Activated CD4-positive, CD25-positive, alpha-beta regulatory T cell (primary cell): ENCODE data around the gene APOC3.
"Not testable (repeated sequence)": the region's sequence is repeated elsewhere in the genome, so short reads cannot be mapped to it uniquely, and the experiment has no call there.

Experiments used
- DNase-seq, 4 experiments: peaks; one replicate each; lab custom pipeline; 2025; lab: John Stamatoyannopoulos, UW

The APOC3 gene

DNA sequence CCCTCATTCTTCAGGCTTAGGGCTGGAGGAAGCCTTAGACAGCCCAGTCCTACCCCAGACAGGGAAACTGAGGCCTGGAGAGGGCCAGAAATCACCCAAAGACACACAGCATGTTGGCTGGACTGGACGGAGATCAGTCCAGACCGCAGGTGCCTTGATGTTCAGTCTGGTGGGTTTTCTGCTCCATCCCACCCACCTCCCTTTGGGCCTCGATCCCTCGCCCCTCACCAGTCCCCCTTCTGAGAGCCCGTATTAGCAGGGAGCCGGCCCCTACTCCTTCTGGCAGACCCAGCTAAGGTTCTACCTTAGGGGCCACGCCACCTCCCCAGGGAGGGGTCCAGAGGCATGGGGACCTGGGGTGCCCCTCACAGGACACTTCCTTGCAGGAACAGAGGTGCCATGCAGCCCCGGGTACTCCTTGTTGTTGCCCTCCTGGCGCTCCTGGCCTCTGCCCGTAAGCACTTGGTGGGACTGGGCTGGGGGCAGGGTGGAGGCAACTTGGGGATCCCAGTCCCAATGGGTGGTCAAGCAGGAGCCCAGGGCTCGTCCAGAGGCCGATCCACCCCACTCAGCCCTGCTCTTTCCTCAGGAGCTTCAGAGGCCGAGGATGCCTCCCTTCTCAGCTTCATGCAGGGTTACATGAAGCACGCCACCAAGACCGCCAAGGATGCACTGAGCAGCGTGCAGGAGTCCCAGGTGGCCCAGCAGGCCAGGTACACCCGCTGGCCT, 641 bp downstream of the APOC3 start:
- DNase-seq, result no peak

DNA sequence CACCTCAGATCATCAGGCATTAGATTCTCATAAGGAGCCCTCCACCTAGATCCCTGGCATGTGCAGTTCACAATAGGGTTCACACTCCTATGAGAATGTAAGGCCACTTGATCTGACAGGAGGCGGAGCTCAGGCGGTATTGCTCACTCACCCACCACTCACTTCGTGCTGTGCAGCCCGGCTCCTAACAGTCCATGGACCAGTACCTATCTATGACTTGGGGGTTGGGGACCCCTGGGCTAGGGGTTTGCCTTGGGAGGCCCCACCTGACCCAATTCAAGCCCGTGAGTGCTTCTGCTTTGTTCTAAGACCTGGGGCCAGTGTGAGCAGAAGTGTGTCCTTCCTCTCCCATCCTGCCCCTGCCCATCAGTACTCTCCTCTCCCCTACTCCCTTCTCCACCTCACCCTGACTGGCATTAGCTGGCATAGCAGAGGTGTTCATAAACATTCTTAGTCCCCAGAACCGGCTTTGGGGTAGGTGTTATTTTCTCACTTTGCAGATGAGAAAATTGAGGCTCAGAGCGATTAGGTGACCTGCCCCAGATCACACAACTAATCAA, 2.2 kb downstream of the APOC3 start:
- no peak for DNase-seq

DNA sequence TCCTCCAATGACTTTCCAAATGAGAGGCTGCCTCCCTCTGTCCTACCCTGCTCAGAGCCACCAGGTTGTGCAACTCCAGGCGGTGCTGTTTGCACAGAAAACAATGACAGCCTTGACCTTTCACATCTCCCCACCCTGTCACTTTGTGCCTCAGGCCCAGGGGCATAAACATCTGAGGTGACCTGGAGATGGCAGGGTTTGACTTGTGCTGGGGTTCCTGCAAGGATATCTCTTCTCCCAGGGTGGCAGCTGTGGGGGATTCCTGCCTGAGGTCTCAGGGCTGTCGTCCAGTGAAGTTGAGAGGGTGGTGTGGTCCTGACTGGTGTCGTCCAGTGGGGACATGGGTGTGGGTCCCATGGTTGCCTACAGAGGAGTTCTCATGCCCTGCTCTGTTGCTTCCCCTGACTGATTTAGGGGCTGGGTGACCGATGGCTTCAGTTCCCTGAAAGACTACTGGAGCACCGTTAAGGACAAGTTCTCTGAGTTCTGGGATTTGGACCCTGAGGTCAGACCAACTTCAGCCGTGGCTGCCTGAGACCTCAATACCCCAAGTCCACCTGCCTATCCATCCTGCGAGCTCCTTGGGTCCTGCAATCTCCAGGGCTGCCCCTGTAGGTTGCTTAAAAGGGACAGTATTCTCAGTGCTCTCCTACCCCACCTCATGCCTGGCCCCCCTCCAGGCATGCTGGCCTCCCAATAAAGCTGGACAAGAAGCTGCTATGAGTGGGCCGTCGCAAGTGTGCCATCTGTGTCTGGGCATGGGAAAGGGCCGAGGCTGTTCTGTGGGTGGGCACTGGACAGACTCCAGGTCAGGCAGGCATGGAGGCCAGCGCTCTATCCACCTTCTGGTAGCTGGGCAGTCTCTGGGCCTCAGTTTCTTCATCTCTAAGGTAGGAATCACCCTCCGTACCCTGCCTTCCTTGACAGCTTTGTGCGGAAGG, 2.9 kb downstream of the APOC3 start:
- DNase-seq, result no peak

DNA sequence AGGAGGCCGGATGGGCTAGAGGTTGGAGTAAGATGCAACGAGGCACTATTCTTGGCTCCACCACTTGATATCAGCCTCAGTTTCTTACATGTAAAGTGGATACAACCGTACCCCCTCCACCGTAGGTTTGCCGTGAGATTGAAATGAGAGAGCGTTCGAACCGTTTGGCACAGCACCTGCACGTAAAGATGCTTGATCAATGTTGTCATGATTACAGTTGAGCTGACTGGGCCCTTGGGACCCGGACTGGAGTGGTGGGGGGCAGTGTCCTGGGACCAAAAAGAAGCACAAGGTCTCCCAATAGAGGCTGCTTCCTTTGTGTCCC, 3.7 kb downstream of the APOC3 start:
- no peak for DNase-seq

DNA sequence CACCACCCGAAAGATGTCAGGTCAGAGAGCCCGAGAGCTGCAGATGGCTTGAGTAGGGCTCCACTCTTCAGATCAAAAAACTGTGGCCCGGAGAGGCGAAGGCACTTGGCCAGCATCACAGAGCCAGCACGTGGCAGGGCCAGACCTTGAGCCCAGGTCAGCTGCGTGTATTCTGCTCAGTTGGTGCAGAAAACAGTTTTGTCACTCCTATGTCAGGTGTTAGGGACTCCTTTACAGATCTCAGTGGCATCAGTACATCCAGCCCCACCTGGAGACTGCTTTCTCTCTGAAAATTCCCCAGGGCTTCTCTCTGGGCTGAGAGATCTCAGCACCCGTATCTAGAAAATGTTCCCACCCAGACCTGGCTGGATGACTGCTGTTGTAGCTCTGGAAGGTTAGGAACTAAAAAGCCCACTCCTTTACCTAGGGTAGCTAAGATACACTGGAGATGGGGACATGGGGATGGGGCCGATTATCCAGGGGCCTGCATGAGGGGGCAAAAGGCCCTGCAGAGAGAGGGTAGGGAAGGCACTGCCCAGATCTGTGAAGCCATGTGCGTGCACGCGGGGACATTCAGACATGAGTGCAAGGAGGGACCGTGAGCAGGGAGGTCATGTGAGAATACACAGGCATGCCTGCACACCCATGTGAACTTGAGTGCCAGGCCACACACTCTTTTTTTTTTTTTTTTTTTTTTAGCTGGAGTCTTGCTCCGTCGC, 4.3 kb downstream of the APOC3 start:
- no peak for DNase-seq

DNA sequence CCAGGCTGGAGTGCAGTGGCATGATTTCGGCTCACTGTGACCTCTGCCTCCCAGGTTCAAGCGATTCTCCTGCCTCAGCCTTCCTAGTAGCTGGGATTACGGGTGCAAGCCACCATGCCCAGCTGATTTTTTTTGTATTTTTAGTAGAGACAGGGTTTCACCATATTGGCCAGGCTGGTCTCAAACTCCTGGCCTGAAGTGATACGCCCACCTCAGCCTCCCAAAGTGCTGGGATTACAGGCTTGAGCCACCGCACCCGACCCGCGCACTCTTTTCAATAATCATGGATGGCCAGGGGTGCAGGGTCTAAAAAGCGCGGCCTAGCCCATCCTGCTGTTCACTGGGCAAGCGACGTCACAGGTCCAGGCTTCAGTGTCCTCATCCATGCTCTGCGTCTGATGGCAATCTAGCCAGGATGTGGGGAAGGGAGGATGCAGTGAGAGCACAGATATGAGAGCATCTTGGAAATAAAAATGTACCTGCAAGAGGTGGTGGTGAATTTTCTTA, 4.9 kb downstream of the APOC3 start:
- not testable (repeated sequence) for DNase-seq

DNA sequence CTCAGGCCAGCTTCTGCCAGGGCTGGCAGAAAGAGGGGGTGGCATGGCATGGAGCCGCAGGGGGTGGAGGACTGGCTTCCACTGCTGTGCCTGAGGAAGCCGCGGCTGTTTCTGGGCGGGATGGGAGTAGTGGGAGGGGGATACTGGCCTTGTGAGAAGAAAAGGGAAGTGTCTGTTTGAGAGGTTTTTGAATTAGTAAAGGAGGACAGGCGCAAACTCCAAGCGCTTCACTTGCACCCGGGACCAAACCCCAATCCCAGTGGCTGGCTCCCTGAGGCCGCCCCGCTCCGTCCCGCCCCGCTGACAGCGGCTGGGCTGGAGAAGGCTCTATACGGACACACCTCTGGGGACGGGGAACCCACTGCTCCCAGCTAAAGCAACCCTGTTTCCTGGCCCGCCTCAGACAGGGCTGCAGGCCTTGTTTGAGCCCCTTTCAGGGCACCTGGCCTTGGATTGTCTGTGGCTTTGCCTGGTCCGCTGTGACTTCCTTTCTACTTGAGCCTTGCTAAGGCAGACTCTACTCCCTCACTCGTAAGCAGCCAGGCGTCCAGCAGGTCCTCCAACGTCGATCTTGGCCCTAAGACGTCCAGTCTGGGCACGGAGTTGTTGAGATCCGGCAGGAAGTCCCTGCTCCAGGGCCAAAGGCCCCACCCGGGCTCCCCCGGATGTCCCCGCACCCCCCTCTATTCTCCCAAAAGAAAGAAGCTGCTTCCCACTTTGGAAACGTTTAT, 5.5 kb downstream of the APOC3 start:
- DNase-seq, result no peak

DNA sequence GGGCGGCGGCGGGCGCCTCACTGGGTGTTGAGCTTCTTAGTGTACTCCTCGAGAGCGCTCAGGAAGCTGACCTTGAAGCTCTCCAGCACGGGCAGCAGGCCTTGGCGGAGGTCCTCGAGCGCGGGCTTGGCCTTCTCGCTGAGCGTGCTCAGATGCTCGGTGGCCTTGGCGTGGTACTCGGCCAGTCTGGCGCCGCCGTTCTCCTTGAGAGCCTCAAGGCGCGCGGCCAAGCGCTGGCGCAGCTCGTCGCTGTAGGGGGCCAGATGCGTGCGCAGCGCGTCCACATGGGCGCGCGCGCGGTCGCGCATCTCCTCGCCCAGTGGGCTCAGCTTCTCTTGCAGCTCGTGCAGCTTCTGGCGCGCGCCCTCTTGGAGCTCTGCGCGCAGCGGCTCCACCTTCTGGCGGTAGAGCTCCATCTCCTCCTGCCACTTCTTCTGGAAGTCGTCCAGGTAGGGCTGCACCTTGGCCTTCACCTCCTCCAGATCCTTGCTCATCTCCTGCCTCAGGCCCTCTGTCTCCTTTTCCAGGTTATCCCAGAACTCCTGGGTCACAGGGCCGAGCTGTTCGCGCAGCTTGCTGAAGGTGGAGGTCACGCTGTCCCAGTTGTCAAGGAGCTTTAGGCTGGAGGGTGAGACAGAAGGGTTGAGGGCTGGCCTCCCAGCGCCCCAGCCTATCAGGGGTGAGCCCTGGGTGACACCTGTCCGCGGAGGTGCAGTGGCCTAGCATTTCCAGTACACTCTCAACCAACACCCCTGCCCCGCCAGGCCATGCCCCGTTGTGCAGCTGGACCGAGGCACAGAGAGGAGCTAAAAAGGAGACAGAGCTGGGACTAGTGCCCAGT, 6.3 kb downstream of the APOC3 start:
- peak; percentile 34 to 65 (median 53) for DNase-seq

DNA sequence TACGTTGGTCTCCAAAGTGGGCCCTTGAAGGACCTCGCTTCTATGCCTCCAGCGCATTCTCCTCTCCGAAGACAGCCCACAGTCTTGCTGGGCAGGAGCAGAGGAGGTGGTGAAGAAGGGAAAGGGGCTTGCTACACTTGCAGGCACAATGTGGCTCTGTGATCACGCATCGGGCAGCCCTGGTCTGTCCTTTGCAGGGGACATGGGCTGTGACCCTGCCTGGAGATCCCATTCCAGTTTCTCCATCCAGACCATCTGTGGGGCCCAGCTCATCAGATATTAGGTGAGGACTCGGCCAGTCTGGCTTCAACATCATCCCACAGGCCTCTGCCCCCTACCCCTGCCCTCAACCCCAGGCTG, 6.9 kb downstream of the APOC3 start:
- no peak for DNase-seq

DNA sequence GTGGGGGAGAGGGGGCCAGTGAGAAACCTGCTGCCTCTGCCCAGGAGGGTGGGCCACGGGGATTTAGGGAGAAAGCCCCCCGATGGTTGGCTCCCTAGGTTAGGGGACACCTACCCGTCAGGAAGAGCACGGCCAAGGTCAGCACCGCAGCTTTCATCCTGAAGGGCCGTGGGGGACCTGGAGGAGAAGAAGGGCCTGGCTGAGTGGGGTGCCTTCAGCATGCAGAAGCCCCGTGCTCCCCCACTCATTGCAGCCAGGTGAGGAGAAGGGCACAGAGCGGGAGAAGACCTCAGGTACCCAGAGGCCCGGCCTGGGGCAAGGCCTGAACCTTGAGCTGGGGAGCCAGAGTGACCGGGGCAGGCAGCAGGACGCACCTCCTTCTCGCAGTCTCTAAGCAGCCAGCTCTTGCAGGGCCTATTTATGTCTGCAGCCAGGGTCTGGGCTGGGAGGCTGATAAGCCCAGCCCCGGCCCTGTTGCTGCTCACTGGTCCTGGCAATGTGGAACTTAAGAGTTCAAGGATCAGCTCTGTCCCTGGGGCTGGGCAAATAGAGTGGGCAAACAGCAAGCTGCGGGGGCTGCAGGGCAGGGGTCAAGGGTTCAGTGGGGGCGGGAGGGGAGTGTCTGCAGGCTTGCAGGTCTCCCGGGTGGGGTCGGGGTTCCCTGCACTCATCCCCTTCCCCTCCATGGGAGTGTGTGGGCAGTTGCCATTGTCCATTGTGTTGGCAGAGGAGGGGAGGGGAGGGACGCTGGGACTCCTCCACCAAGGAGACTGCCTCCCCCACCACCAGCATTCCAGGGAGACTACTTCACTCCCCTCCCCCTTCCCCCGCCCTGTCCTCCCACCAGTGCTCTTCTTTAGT, 7.8 kb downstream of the APOC3 start, which contains the start of gene APOA1:
APOA1 (minus strand) TSS at position 392 of the 861 bp plus-strand sequence; CDS start at position 157, 235 bp downstream.
- no peak for DNase-seq

DNA sequence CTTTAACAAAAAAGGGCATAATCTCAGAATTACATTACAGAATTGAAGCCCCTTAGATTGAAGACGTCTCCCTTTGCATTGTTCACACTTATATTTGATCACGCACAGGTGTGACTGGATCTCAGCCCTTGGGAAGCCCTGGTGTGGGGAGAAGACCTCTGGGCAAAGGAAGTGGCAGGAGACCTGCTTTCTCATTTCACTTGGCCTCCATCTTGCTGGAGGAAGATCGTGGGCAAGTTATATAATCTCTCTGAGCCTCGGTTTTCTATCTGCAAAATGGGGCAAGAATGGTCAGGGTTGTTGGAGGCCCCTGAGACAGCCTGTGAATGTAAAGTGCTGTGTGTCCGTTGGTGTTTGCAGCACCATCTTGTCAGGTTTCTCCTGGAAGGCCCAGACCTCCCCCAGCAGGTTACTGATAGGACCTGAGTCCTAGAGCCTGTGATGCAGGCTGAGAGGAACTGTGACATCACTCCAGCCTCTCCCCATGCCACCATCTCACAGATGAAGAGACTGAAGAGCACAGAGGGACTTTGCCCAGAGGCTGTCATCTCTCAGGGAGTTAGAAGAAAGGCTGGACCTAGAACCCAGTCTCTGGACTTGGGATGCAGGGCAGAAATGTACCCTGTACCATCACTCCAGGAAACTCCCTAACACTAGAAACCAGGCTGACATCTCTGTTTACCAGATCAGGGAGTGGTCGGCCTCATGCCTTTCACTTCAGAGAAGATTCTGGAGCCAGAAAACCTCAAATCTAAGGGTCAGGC, 8.8 kb downstream of the APOC3 start:
- no peak for DNase-seq

DNA sequence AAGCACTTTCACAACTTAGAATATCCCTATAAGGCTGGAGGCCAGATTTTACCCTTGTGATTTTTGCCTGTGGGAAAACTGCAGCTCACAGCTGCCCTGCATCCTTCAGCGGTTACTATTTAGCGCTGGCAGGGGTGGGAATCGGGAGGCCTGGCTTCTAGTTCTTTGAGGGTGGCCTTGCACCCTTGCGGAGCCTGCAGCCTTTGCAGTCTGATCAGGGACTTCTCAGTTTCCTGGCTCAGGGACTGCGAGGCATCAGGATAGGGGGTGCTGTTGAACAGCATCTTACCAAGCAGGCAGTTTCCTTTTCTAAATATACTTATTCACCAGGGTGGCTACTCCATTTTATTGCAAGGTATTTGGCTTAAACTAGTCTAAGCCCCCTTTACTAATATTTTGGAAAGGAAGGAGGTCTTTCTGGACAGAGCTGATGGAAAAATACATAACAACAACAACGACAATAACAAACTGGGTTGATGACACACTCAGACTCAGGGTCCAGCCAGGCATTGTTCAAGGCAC, 10.6 kb downstream of the APOC3 start:
- DNase-seq, result no peak

DNA sequence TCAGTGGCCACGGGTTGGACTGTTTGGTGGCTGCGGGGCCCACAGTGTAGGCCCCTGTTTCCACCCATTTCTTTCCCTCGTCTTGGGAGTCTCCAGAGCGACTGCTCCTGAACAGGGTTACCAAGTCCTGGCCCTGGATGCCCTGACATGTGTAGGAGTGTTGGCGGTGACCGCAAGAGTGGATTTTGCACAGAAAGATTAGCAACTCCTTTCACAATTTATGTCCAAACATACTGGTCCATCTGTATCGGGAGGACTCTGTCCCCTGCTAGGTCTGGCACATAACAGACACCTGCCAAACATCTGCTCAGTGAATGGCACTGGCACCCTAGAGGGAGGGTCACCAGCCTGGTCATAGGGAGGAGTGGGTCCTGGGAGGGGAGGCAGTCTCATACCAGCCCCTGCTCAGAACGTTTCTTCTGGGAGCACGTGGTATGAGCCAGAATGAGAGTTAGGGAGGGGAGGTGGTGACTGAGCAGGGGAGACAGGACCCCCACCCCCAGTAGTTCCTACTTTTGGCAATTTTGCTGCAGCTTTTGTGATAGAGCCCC, 11.1 kb downstream of the APOC3 start:
- no peak for DNase-seq

DNA sequence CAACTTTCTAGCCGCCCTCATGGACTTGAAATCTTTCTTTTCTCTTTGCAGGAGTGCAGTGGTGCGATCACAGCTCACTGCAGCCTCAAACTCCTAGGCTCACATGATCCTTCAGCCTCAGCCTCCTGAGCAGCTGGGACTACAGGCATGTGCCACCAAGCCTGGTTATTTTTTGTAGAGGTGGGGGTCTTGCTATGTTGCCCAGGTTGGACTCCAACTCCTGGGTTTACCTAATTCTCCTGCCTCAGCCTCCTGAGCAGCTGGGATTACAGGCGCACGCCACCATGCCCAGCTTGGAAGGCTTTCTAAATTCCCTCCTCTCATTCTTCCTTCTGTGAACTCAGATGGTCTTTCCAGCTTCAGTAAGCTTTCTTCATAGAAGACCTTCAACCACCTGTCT, 12.4 kb downstream of the APOC3 start:
- DNase-seq, result no peak

DNA sequence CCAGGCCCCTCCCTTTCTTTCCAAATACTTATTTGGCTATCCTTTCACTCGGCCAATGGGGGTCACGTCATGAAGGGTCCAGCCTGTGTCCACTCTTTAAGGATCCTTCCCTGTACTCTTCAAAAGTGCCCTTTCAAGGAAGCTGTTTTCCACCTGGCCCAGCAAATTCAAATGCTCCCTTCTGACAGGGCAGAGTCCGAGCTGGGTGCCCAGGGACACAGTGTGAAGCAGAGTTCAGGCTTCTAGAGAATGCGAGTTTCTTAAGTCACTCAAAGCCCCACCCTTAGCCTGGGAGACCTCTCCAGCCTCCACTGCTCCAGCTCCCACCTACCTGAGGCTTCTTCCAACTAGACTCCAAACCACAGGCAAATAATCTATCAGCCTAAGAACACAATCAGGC, 13.2 kb downstream of the APOC3 start:
- DNase-seq, result no peak

DNA sequence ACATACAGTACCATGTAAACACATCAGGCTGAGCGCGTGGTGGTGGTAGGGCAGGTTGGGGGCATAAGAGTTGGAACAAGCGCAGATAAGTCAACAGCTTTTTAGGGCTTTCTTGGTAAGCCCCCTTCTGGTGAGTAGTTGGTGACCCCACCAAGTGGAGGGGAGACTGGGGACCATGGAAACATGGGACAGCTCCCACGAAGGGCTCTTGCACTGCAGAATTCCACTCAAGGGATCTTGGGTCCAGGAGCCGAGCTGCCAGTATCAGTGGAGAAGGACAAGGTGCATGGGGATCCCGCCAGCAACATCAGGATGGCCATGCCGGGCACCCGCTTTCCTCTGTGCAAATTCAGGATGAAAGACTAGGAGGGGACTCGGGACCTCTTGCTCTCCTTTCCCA, 14.0 kb downstream of the APOC3 start:
- DNase-seq, result no peak

DNA sequence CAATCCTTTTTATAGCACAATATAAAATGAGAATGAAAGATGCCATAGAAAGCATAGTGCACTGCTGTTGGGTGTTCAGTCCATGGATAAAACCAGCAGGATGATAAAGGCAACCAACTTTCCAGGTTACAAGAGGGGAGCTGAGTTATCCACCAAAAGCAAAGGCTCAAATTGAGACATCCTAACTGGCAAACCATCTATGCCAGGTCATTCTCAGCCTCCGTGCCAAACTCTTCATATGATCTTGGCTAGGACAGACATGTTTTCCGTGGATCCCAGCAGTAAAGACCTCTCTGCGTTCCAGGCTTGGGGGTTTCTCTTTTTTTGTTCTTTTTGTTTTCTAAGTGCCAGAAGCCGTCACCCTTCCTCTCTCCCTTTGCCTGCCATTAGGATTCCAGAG, 15.0 kb downstream of the APOC3 start:
- no peak for DNase-seq

DNA sequence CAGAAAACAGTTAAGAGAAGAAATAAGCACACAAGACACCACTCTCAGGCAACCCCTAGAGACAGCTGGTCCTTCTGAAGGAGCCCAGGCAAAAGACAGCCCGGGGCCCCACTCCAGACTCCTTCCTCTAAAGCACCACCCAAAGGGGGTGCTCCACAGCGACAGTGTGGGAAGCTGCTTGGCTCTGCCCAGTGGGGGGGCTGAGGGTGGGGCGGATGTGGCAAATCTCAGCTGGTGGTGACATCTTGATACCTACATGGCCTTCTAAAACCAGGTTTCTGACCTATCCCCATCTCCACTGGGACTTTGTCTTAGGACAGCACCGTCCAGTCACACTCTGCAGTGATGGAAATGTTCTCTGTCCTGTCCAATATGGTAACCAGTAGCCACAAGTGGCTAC, 17.9 kb downstream of the APOC3 start:
- no peak for DNase-seq
